ENCODE data around the gene PDE4D.

PDE4D gene

GRCh38 chr5:59828623-59829022 lies 64.9 kb downstream of the PDE4D start:
- no peak for DNase-seq
- Histone ChIP-seq H4K20me1 (ENCODE audit: insufficient read depth, low read length) (no peaks in the 10 kb centered on the region), H3K4me1 (ENCODE audit: low read length) (no peaks in the 10 kb centered on the region; the same call in 1 of the 2 replicates), H2AFZ (ENCODE audit: low read length) (no peak overlapping the region), H3K9ac (ENCODE audit: low read length) (no peak overlapping the region), H3K4me2 (ENCODE audit: low read depth, low read length) (no peak overlapping the region), H3K79me2 (ENCODE audit: low read length) (no peaks in the 10 kb centered on the region), H3K9me2 (replicated peaks; ENCODE audit: insufficient read depth, low read length) (no peaks in the 10 kb centered on the region), H3K36me3 (replicated peaks; ENCODE audit: insufficient read depth, low read length) (no peaks in the 10 kb centered on the region), H3K9me3 (replicated peaks; ENCODE audit: insufficient read depth, low read length) (no peaks in the 10 kb centered on the region), H3K4me3 (ENCODE audit: low read length) (no peak overlapping the region), H3K27me3 (replicated peaks; ENCODE audit: insufficient read depth, low read length) (no peaks in the 10 kb centered on the region), H3K27ac (ENCODE audit: low read length) (no peak overlapping the region), H3F3A (ENCODE audit: insufficient read depth, low read length) (0 out of 2 replicates have a peak, but pooled peaks cover 7% of the 10 kb centered on the region)
- TF ChIP-seq CTCF (IDR thresholded peaks at IDR 0.05; ENCODE audit: low read length) (no peak), EZH2phosphoT487 (IDR thresholded peaks at IDR 0.05; ENCODE audit: low read length) (no peak), EZH2 (optimal IDR thresholded peaks at IDR 0.05; ENCODE audit: low read depth, low read length) (no peak)

GRCh38 chr5:59826996-59827395 lies 66.5 kb downstream of the PDE4D start:
- Histone ChIP-seq H3K27ac (ENCODE audit: low read length) (no peak overlapping the region), H3K4me3 (ENCODE audit: low read length) (no peak overlapping the region), H3K79me2 (ENCODE audit: low read length) (no peaks in the 10 kb centered on the region), H3K9ac (ENCODE audit: low read length) (no peak overlapping the region), H2AFZ (ENCODE audit: low read length) (no peak overlapping the region), H3K9me2 (replicated peaks; ENCODE audit: insufficient read depth, low read length) (no peaks in the 10 kb centered on the region), H3F3A (ENCODE audit: insufficient read depth, low read length) (0 out of 2 replicates have a peak, but pooled peaks cover 6% of the 10 kb centered on the region), H3K27me3 (replicated peaks; ENCODE audit: insufficient read depth, low read length) (no peaks in the 10 kb centered on the region), H3K36me3 (replicated peaks; ENCODE audit: insufficient read depth, low read length) (no peaks in the 10 kb centered on the region), H3K4me1 (ENCODE audit: low read length) (no peaks in the 10 kb centered on the region; the same call in 1 of the 2 replicates), H3K4me2 (ENCODE audit: low read depth, low read length) (no peak overlapping the region), H3K9me3 (replicated peaks; ENCODE audit: insufficient read depth, low read length) (no peaks in the 10 kb centered on the region), H4K20me1 (ENCODE audit: insufficient read depth, low read length) (no peaks in the 10 kb centered on the region)
- TF ChIP-seq EZH2phosphoT487 (IDR thresholded peaks at IDR 0.05; ENCODE audit: low read length) = no peak
- TF ChIP-seq EZH2 (optimal IDR thresholded peaks at IDR 0.05; ENCODE audit: low read depth, low read length) = no peak
- no peak for DNase-seq

- no peaks in the 10 kb centered on the region for H3K4me1 ChIP-seq (ENCODE audit: low read length)
- TF ChIP-seq EZH2 (optimal IDR thresholded peaks at IDR 0.05; ENCODE audit: low read depth, low read length) = no peak
- no peak for TF ChIP-seq EZH2phosphoT487 (IDR thresholded peaks at IDR 0.05; ENCODE audit: low read length)
- TF ChIP-seq CTCF (IDR thresholded peaks at IDR 0.05; ENCODE audit: low read length) = no peak
- H3K79me2 ChIP-seq (ENCODE audit: low read length) = no peaks in the 10 kb centered on the region
- no peak for DNase-seq
- H3K36me3 ChIP-seq (replicated peaks; ENCODE audit: insufficient read depth, low read length) = no peaks in the 10 kb centered on the region
- no peak overlapping the region for H3K9ac ChIP-seq (ENCODE audit: low read length)
- no peaks in the 10 kb centered on the region for H3K27me3 ChIP-seq (replicated peaks; ENCODE audit: insufficient read depth, low read length)
- H3K9me3 ChIP-seq (replicated peaks; ENCODE audit: insufficient read depth, low read length) = no peaks in the 10 kb centered on the region
- no peak overlapping the region for H3K4me3 ChIP-seq (ENCODE audit: low read length)
- H3K4me2 ChIP-seq (ENCODE audit: low read depth, low read length) = no peak overlapping the region
- no peak overlapping the region for H2AFZ ChIP-seq (ENCODE audit: low read length)
- no peaks in the 10 kb centered on the region for H3K9me2 ChIP-seq (replicated peaks; ENCODE audit: insufficient read depth, low read length)
- H4K20me1 ChIP-seq (ENCODE audit: insufficient read depth, low read length) = no peaks in the 10 kb centered on the region
- H3F3A ChIP-seq (ENCODE audit: insufficient read depth, low read length) = no peaks in the 10 kb centered on the region
- H3K27ac ChIP-seq (ENCODE audit: low read length) = no peak overlapping the region
Measured at GRCh38 chr5:59823420-59823819, 70.1 kb downstream of the PDE4D start.

GRCh38 chr5:59819806-59820205 lies 73.7 kb downstream of the PDE4D start:
- no peaks in the 10 kb centered on the region for H3K27me3 ChIP-seq (replicated peaks; ENCODE audit: insufficient read depth, low read length)
- DNase-seq = no peak
- no peaks in the 10 kb centered on the region for H3F3A ChIP-seq (ENCODE audit: insufficient read depth, low read length)
- H3K27ac ChIP-seq (ENCODE audit: low read length) = no peak overlapping the region
- no peak overlapping the region for H3K9ac ChIP-seq (ENCODE audit: low read length)
- TF ChIP-seq EZH2phosphoT487 (IDR thresholded peaks at IDR 0.05; ENCODE audit: low read length) (no peak), CTCF (IDR thresholded peaks at IDR 0.05; ENCODE audit: low read length) (no peak), EZH2 (optimal IDR thresholded peaks at IDR 0.05; ENCODE audit: low read depth, low read length) (no peak)
- H3K9me2 ChIP-seq (replicated peaks; ENCODE audit: insufficient read depth, low read length) = no peaks in the 10 kb centered on the region
- no peaks in the 10 kb centered on the region for H3K4me1 ChIP-seq (ENCODE audit: low read length)
- no peak overlapping the region for H2AFZ ChIP-seq (ENCODE audit: low read length)
- no peaks in the 10 kb centered on the region for H3K36me3 ChIP-seq (replicated peaks; ENCODE audit: insufficient read depth, low read length)
- no peaks in the 10 kb centered on the region for H3K79me2 ChIP-seq (ENCODE audit: low read length)
- no peak overlapping the region for H3K4me2 ChIP-seq (ENCODE audit: low read depth, low read length)
- no peak overlapping the region for H3K4me3 ChIP-seq (ENCODE audit: low read length)
- no peaks in the 10 kb centered on the region for H4K20me1 ChIP-seq (ENCODE audit: insufficient read depth, low read length)
- H3K9me3 ChIP-seq (replicated peaks; ENCODE audit: insufficient read depth, low read length) = no peaks in the 10 kb centered on the region

Data from MM.1S (cell line).